Keratinocyte (primary cell): ENCODE results near the gene ELP4. TPM values are rescaled to one million over a fixed set of nuclear protein-coding genes. Genes with fewer than 3 reads are reported as not detected.

Experiments used
- DNase-seq: peaks from one replicate; pipeline ENCODE4 v3.0.0-alpha.2; 2011; ENCODE audit warnings: low read depth, missing footprints, low spot score
- FAIRE-seq: peaks from 2 replicates; lab custom pipeline; 2011; peaks lifted over from hg19 to GRCh38; lab: Jason Lieb, UNC
- H2AFZ ChIP-seq: 2 replicates; pipeline ENCODE4 v1.6.0; 2012; ENCODE audit warnings: low read length, control low read depth, inconsistent platforms; ENCODE audit not compliant: control insufficient read depth
- H3K27ac ChIP-seq: 2 replicates; pipeline ENCODE4 v1.5.1; 2011; ENCODE audit warnings: low read length; ENCODE audit not compliant: control insufficient read depth, insufficient read depth
- H3K27me3 ChIP-seq: 3 replicates; pipeline ENCODE4 v1.6.0; 2011; ENCODE audit warnings: low read length; ENCODE audit not compliant: control insufficient read depth, insufficient read depth; ENCODE audit errors: extremely low read depth
- H3K36me3 ChIP-seq, 2 experiments: 2 replicates in 1 of 2; 3 replicates in 1 of 2; pipeline ENCODE4 v1.5.1; 2011; ENCODE audit warnings: low read length in 2 of 2, mild to moderate bottlenecking in 1 of 2; ENCODE audit not compliant: control insufficient read depth in 2 of 2, insufficient read depth in 2 of 2; ENCODE audit errors: extremely low read depth in 1 of 2
- H3K4me1 ChIP-seq: 3 replicates; pipeline ENCODE4 v1.5.1; 2011; ENCODE audit warnings: low read length; ENCODE audit not compliant: control insufficient read depth, insufficient read depth; ENCODE audit errors: extremely low read depth
- H3K4me2 ChIP-seq: 3 replicates; pipeline ENCODE4 v1.6.0; 2011; ENCODE audit warnings: low read depth, low read length; ENCODE audit not compliant: control insufficient read depth, insufficient read depth; ENCODE audit errors: extremely low read depth
- H3K4me3 ChIP-seq, 3 experiments: fragments of 200-600 bp in 1 of 3; sonication (generic) in 1 of 3; 2 replicates in 2 of 3; 3 replicates in 1 of 3; pipeline ENCODE4 v1.5.1; 2011 to 2016; ENCODE audit warnings: low read length in 3 of 3, mild to moderate bottlenecking in 3 of 3, control low read depth in 2 of 3, inconsistent platforms in 1 of 3, low read depth in 1 of 3, mixed read lengths in 1 of 3, mixed run types in 1 of 3, moderate library complexity in 1 of 3; ENCODE audit not compliant: control insufficient read depth in 2 of 3, insufficient read depth in 2 of 3; ENCODE audit errors: extremely low read depth in 1 of 3
- H3K79me2 ChIP-seq: 2 replicates; pipeline ENCODE4 v1.6.0; 2012; ENCODE audit warnings: low read length; ENCODE audit not compliant: control insufficient read depth, insufficient read depth
- H3K9ac ChIP-seq: 3 replicates; pipeline ENCODE4 v1.6.0; 2011; ENCODE audit warnings: low read length; ENCODE audit not compliant: control insufficient read depth, insufficient read depth; ENCODE audit errors: extremely low read depth
- H3K9me1 ChIP-seq: 3 replicates; pipeline ENCODE4 v1.6.0; 2011; ENCODE audit warnings: low read length; ENCODE audit not compliant: control insufficient read depth, insufficient read depth; ENCODE audit errors: extremely low read depth
- H3K9me3 ChIP-seq: 2 replicates; pipeline ENCODE4 v1.5.1; 2012; ENCODE audit warnings: low read depth, low read length; ENCODE audit not compliant: control insufficient read depth
- H4K20me1 ChIP-seq: 3 replicates; pipeline ENCODE4 v1.6.0; 2011; ENCODE audit warnings: low read length; ENCODE audit not compliant: control insufficient read depth, insufficient read depth; ENCODE audit errors: extremely low read depth
- EZH2 ChIP-seq: IDR thresholded peaks from one replicate; pipeline ENCODE4 v1.6.1; 2012; ENCODE audit warnings: inconsistent platforms, mild to moderate bottlenecking, low read length, moderate library complexity
- dilution Hi-C: fragments of 300-500 bp; cut with MboI; formaldehyde crosslinking; loops from one replicate; pipeline ENCODE4 v1.7.0; 2020; ENCODE audit warnings: low sequenced_read_pairs; ENCODE audit not compliant: extremely low pct_ligation_motif_present
- polyA plus RNA-seq, 5 experiments: library from polyadenylated mRNA; depleted of rRNA in 3 of 5; stranded (reverse) in 3 of 5; stranded (forward) in 1 of 5; unstranded in 1 of 5; fragments of >200 nt; gene quantifications; 1 replicate in 1 of 5; 2 replicates in 3 of 5; 3 replicates in 1 of 5; pipeline versions ENCODE4 v1.2.1 to v1.2.3, GENCODE V29; 2011 to 2012; ENCODE audit warnings: missing spikeins in 2 of 5, low read depth in 1 of 5, low replicate concordance in 1 of 5
- TF ChIP-seq, protein P1 (sequence below), 3 experiments: IDR thresholded peaks in 1 of 3; conservative IDR thresholded peaks in 1 of 3; optimal IDR thresholded peaks in 1 of 3; 2 replicates in 2 of 3; 3 replicates in 1 of 3; pipeline versions ENCODE3 to v1.5.1; 2011; ENCODE audit warnings: low read length in 3 of 3, mild to moderate bottlenecking in 3 of 3, moderate library complexity in 2 of 3, control low read depth in 1 of 3, inconsistent platforms in 1 of 3; ENCODE audit not compliant: insufficient read depth in 2 of 3; ENCODE audit errors: extremely low read depth in 1 of 3

ELP4 gene
- polyA plus RNA-seq, 1 donor (not counting 4 experiments of a cell fraction or from before 2014, with no cell fraction given) = 29.6 TPM

DNA sequence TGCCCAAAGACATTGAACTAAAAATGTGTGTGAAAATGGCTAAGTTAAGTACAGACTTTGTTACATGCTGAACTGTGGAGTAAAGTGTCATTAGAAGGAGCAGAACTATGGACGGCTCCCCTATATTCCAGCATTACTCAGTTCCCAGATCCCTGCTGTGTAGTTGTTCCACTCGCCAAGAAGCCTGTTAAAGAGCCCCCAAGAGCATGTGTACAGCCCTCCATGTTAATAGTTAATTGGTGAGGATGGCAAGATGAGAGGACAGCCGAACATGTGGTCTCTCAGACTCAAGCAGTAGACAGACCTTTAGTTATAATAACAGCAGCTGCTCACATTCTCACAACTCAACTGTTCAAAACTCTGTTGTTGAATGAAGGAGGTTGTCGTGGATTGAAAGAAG is 127.4 kb downstream of the ELP4 start:
- Histone ChIP-seq H2AFZ (no peak overlapping the region), H3K4me1 (no peaks in the 10 kb centered on the region), H3K9me3 (no peaks in the 10 kb centered on the region), H3K79me2 (no peaks in the 10 kb centered on the region), H3K4me2 (no peak overlapping the region), H3K4me3 (no peak overlapping the region), H3K27ac (no peak overlapping the region), H3K27me3 (no peaks in the 10 kb centered on the region), H3K9ac (no peak overlapping the region), H3K36me3 (no peaks in the 10 kb centered on the region), H4K20me1 (no peaks in the 10 kb centered on the region), H3K9me1 (no peaks in the 10 kb centered on the region)
- dilution Hi-C loops = no loop called here
- FAIRE-seq (no peak), DNase-seq (no peak)
- no peak for TF ChIP-seq EZH2
- TF ChIP-seq, protein P1, sequence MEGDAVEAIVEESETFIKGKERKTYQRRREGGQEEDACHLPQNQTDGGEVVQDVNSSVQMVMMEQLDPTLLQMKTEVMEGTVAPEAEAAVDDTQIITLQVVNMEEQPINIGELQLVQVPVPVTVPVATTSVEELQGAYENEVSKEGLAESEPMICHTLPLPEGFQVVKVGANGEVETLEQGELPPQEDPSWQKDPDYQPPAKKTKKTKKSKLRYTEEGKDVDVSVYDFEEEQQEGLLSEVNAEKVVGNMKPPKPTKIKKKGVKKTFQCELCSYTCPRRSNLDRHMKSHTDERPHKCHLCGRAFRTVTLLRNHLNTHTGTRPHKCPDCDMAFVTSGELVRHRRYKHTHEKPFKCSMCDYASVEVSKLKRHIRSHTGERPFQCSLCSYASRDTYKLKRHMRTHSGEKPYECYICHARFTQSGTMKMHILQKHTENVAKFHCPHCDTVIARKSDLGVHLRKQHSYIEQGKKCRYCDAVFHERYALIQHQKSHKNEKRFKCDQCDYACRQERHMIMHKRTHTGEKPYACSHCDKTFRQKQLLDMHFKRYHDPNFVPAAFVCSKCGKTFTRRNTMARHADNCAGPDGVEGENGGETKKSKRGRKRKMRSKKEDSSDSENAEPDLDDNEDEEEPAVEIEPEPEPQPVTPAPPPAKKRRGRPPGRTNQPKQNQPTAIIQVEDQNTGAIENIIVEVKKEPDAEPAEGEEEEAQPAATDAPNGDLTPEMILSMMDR (optimal IDR thresholded peaks at IDR 0.05 in 1 of 3, IDR thresholded peaks at IDR 0.05 in 1 of 3, conservative IDR thresholded peaks at IDR 0.05 in 1 of 3; ENCODE audit: extremely low read depth in 1 of 3, insufficient read depth in 2 of 3, low read length in 3 of 3) = no peak

DNA sequence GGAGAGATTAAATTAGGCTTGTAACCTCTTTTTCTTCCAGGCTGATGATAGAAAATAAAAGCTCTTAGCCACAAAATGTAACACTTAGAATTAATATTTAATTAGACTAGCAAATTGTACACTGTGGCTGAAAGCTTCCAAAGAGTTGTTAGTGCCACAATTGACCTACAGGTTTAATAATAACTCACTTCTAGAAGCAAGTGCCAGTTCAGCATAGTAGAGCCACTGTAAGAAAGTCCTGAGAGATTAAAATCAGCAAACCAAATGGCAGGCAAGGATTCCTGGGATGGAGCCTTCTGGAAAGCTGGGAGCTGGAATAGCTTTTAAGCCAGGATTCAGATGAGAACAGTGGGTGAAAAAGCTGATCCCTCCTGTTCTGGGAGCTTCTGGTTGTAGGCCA is 131.0 kb downstream of the ELP4 start:
- no peak overlapping the region for H3K4me2 ChIP-seq
- FAIRE-seq (no peak), DNase-seq (no peak)
- no peak overlapping the region for H3K27ac ChIP-seq
- no peaks in the 10 kb centered on the region for H4K20me1 ChIP-seq
- H3K9me3 ChIP-seq = no peaks in the 10 kb centered on the region
- H3K36me3 ChIP-seq = no peaks in the 10 kb centered on the region
- no peak overlapping the region for H3K4me3 ChIP-seq
- dilution Hi-C loops = no loop called here
- no peaks in the 10 kb centered on the region for H3K79me2 ChIP-seq
- no peaks in the 10 kb centered on the region for H3K9me1 ChIP-seq
- TF ChIP-seq, protein P1 (optimal IDR thresholded peaks at IDR 0.05 in 1 of 3, IDR thresholded peaks at IDR 0.05 in 1 of 3, conservative IDR thresholded peaks at IDR 0.05 in 1 of 3; ENCODE audit: extremely low read depth in 1 of 3, insufficient read depth in 2 of 3, low read length in 3 of 3) = no peak
- TF ChIP-seq EZH2 = no peak
- H2AFZ ChIP-seq = no peak overlapping the region
- no peak overlapping the region for H3K9ac ChIP-seq
- H3K4me1 ChIP-seq = peaks cover 7% of the 10 kb centered on the region
- no peaks in the 10 kb centered on the region for H3K27me3 ChIP-seq
